Measurements from ENCODE around the gene GDF7.

GRCh38 chr2:20664431-20665242, 2.3 kb upstream of the GDF7 start:
- TF ChIP-seq CTCF (conservative IDR thresholded peaks at IDR 0.05 in 1 of 2, IDR thresholded peaks at IDR 0.05 in 1 of 2; ENCODE audit: extremely low read depth in 1 of 2, insufficient read depth in 1 of 2, low read depth in 1 of 2, low read length in 2 of 2) (no peak), EZH2 (IDR thresholded peaks at IDR 0.05; ENCODE audit: borderline replicate concordance, low read length) (no peak)
